Measurements from ENCODE around the gene RFC2. TPM values are rescaled to one million over a fixed set of nuclear protein-coding genes. Genes with fewer than 3 reads are reported as not detected.

Gene RFC2
- total and polyA plus RNA-seq, 10 of the 15 experiments (the other 5 are each of a cell fraction or from before 2014, with no cell fraction given): 25.8 to 145 (median 90.9) TPM

- TF ChIP-seq NFXL1 (IDR thresholded peaks at IDR 0.05; ENCODE audit: borderline replicate concordance): no peak
- no peak for TF ChIP-seq PKNOX1 (IDR thresholded peaks at IDR 0.05)
- TF ChIP-seq ZNF592 (IDR thresholded peaks at IDR 0.05): peak; percentile 18; the same call in 1 of the 2 replicates
- TF ChIP-seq POLR2A (IDR thresholded peaks at IDR 0.05; ENCODE audit: low read depth, low read length): no peak
- TF ChIP-seq CBX3 (IDR thresholded peaks at IDR 0.05; ENCODE audit: borderline replicate concordance, low read depth): no peak
- no peak for TF ChIP-seq ZBTB11 (CRISPR knock-in tag; IDR thresholded peaks at IDR 0.05)
- no peak for TF ChIP-seq ZNF622 (IDR thresholded peaks at IDR 0.05)
- no peak for TF ChIP-seq USF1 (IDR thresholded peaks at IDR 0.05; ENCODE audit: borderline replicate concordance, extremely low read length, insufficient read depth, low read depth, low read length)
- no peak for TF ChIP-seq NR2F1 (conservative IDR thresholded peaks at IDR 0.05)
- TF ChIP-seq ETV6 (conservative IDR thresholded peaks at IDR 0.05 in 1 of 2, IDR thresholded peaks at IDR 0.05 in 1 of 2; ENCODE audit: borderline replicate concordance in 1 of 2, low read depth in 1 of 2): peak in 1 of 2 experiments; percentile 71; a peak in 2 of 4 replicates
- TF ChIP-seq EP300 (IDR thresholded peaks at IDR 0.05; ENCODE audit: borderline replicate concordance in 1 of 2, control insufficient read depth in 1 of 2, low read depth in 2 of 2, low read length in 2 of 2): no peak
- TF ChIP-seq ZBTB33 (IDR thresholded peaks at IDR 0.05): no peak
- no peak; the same call in 1 of the 2 replicates for TF ChIP-seq ZNF687 (IDR thresholded peaks at IDR 0.05)
Measured at GRCh38 chr7:74271742-74272141, 17.5 kb upstream of the RFC2 start (continued).
